GM18907 (cell line): ENCODE results near the gene NTN4.
"Not testable (repeated sequence)": the region's sequence is repeated elsewhere in the genome, so short reads cannot be mapped to it uniquely, and the experiment has no call there.

Source experiments
- ATAC-seq: cut with Tn5 transposase; IDR thresholded peaks from one replicate; pipeline ENCODE4 v1.9.1; 2021; ENCODE audit warnings: mild to moderate bottlenecking, moderate library complexity; ENCODE audit not compliant: unreplicated experiment

NTN4 gene

GRCh38 chr12:95715177-95715576 lies 75.4 kb downstream of the NTN4 start:
- ATAC-seq, result no peak

DNA sequence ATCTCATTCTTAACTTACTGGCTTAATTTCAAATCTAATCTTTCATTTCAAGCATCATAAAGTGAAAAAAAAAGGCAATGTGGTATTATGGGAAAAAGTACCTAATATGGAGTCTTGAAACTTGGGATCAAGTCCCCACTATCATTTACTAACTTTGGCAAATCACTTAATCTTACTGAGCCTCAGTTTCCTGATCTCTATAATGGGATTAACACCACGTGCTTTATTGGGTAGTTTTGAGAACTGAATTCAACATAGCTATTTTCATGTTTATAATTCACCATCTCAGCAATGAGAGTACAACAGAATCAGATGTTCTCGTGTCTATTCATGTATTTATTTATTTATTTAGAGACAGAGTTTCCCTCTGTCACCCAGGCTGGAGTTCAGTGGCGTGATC lies 78.3 kb downstream of the NTN4 start:
- no peak for ATAC-seq

- ATAC-seq, result no peak
Measured at GRCh38 chr12:95710386-95710785, 80.2 kb downstream of the NTN4 start.

- no peak for ATAC-seq
Measured at GRCh38 chr12:95709152-95709551, 81.4 kb downstream of the NTN4 start.

GRCh38 chr12:95705143-95705542 lies 85.4 kb downstream of the NTN4 start:
- no peak for ATAC-seq

DNA sequence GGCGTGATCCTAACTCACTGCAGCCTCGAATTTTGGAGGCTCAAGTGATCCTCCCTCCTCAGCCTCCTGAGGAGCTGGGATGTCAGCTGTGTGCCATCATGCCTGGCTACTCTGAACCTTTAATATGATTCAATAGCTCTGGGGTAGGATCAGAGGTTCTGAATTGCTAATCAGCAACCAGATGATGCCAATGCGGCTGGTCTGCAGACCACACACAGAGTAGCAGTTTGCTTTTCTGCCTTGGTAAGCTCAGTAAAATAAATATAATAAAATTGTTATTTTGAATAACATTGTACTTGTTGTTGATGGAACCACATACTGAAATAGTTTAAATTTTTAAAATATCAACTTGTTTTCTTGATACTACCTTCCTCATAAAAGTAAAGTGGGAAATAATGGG lies 86.6 kb downstream of the NTN4 start:
- ATAC-seq, result no peak

DNA sequence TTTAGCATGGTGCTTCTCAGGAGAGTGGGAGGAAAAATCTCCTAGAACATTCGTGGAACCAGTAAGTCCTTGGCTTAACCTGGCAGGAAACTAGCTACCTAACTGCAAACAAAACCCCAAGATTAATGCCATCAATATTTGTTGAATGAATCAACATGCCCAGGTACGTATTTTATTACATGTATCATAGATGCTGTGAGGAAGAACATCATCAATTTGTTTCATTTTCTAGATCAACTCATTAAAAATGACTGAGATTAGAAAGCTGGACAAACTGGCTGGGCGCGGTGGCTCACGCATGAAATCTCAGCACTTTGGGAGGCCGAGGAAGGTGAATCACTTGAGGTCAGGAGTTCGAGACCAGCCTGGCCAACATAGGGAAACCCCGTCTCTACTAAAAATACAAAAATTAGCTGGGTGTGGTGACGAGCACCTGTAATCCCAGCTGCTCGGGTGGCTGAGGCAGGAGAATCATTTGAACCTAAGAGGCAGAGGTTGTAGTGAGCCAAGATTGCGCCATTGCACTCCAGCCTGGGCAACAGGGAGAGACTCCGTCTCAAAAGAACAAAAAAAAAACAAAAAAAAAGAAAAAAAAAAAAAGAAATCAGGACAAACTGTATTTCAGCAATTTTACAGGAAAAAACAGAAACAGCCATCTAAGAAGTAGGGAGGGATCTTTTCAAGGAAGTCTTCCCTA lies 88.7 kb downstream of the NTN4 start:
- ATAC-seq, result no peak

DNA sequence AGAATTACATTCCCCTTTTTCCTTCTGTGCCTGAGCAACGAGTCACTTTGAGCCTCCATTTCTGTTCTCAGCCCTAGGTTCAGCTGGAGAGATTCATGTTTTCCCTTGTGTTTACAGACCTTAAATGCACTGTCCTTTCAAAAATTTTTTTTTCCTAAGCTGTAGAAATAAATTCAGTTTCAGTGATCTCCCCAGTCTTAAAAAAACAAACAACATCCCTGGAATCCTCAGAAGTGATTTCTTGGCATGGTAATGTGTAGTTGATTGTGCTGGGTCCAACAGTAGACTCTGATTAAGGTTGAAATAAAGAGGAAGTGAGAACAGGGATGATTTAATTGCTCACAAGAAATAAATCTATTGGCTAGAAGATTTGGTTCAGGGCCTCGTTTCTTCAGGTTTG lies 89.3 kb downstream of the NTN4 start:
- ATAC-seq, result no peak

GRCh38 chr12:95700316-95700785 lies 90.2 kb downstream of the NTN4 start:
- peak; percentile 98 for ATAC-seq

DNA sequence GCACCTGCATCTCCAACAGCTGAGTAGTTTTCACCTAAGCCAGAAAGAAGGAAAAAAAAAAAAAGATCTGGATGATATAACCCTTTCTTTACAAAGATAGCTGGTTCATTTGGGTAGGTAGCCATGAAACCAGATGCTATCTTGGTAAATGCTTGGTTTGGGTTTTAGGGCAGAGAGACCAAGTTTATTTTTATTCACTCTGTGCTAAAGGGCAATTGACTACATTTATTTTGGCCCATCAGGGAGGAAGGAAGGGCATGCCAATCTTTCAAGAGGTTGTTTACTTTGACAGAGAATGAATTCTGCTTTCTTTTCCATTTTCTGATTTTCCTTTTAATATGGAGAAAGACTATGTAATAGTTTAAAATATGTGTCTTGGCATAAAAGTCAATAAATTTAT lies 91.0 kb downstream of the NTN4 start:
- no peak for ATAC-seq

- no peak for ATAC-seq
Measured at GRCh38 chr12:95694136-95694535, 96.4 kb downstream of the NTN4 start.

DNA sequence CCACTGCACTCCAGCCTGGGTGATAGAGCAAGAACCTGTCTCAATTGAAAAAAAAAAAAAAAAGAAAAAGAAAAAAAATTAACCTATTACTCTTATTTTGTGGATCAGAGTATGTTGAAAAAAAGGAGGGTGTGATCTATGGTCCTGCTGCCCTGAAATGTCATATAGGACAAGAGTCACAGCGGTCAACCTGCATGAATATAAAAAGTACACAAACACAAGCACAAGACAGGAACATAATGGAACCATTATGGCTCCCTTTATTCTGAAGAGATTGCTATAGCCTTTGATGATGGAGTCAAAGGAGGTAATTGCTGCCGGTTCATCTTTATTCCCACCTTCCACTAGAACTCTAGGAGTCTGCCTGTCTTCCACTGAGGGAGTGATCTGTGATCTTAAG lies 96.9 kb downstream of the NTN4 start:
- ATAC-seq, result no peak

- no peak for ATAC-seq
Measured at GRCh38 chr12:95690861-95691635, 99.5 kb downstream of the NTN4 start.

DNA sequence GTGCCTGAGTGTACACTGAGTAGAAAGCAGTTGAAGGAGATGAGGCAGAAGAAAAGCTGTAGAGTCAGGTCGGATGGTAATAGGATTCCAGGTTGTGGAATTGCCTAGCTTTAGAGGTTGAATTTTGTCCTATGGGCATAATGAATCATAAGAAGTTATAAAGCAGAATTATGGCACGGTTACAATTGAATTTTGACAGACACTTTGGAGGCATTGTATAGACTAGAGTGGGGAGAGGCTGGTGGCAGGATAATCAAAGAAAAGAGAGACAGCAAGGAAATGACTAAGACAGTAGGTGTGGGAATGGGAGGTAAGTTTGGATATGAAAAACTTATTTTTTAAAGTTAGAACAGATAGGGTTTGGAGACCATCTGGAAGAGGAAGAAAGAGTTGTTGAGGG lies 102.6 kb downstream of the NTN4 start:
- ATAC-seq, result no peak

DNA sequence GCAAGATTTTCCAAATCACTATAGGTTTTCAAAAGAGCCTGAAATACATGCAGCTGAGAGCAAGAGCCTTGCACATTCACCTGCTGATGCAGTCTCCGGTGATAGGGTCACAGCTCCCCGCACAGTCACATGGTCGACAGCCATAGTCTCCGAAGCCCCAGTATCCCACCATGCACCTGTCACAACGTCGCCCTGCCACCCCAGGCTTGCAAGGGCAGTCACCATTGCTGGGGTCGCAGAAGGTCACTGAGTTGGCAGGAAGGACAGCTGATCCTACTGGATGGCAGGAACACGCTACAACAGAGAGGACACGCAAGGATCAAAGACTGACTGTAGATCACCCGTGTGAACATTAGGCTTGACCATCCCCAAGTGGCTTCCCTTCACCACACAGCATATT lies 107.1 kb downstream of the NTN4 start:
- ATAC-seq, result no peak

DNA sequence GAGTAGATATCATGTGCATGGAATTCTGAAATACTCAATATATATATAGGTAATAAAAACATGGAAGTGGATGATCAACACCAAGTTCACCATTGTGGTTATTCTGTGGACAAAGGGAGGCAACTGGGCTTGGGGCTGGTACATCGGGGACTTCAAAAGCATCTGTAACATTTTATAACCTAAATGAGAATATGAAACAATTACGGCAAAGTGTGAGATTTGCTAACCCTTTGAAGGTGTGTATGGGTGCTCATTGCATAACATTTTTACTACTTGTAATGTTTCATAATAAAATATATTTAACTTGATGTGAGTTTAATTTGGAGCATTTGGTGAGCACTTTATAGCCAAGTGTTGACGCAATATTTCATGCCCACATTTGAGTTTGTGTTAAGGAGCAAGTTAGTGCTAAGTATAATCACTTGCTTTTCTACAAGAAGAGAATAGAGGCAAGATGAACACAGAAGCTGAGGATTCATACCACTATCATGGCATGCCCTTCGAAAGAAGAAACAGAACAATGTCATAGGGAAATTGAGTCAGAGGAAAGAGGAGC lies 109.3 kb downstream of the NTN4 start:
- no peak for ATAC-seq

GRCh38 chr12:95678684-95679083 lies 111.9 kb downstream of the NTN4 start:
- no peak for ATAC-seq

- ATAC-seq, result not testable (repeated sequence)
Measured at GRCh38 chr12:95677782-95678181, 112.8 kb downstream of the NTN4 start.

DNA sequence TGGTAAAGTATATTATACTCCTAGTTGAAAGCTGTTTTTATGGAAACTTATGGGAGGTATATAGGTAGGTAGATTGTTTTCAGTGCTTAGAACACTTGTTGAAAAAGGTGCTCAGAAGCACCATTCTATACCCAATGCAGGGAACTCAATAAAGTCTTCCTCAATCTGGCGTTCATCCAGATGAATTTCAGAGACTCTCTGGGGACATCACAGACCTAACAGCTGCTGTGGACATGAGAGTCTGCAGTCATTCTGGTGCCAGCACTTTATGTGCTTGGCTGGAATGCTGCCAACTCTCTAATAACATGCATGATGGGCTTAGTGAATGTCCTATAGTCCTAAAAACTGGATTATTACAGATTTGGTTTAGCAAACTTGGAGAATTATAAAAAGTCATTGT lies 115.9 kb downstream of the NTN4 start:
- ATAC-seq, result no peak

DNA sequence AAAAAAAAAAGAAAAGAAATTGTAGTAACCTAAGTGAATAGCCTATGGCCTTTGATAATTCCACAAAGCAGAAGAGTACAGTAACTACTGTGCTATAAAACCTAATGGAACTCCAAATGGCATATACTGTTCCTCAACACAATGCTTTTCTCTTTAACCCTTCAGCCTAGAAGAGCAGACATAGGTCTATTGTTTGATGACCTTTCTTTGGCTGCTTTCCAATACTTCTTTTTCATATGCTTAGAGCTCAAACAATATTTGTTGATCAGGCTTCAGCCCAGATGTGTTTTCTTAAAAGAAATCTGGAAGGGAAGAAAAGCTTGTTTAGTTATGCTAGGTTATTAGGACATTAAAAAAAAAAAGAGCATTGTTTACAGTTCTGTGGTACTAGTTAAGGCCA lies 116.4 kb downstream of the NTN4 start:
- ATAC-seq, result no peak

DNA sequence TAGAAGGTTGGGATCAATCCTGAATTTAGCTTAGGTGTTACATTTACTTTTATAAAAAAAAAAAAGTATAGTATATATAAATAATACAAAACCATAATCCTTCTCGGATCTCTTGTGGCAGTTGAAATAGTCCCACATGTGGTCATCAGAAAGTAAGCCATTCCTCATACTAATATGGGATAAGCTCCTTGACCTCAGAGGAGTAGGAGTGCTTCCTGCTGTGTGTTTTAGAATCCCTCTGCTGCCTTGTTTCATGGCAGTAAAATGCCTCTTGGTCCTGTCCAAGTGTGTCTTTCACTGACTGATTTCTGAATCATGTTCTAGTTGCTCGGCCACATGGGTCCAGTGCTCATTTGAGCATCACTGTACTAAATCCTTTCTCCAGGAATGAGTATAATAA lies 117.0 kb downstream of the NTN4 start:
- no peak for ATAC-seq

DNA sequence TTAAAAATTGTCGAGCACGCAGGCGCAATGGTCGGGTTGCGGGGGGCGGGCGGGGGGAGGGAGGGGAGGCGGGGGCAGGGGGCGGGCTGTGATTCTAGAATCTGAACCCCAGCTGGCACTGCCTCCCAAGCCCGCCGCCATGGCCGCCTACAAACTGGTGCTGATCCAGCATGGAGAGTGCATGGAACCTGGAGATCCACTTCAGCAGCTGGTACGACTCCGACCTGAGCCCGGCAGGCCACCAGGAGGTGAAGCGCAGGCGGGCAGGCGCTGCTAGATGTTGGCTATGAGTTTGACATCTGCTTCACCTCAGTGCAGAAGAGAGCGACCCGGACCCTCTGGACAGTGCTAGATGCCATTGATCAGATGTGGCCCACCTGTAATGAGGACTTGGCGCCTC lies 118.4 kb downstream of the NTN4 start:
- ATAC-seq, result no peak
